PC-3 (cell line): Measurements from ENCODE around the gene NFAM1. TPM values are rescaled to one million over a fixed set of nuclear protein-coding genes. Genes with fewer than 3 reads are reported as not detected.
A peak's percentile ranks its signal among the peaks of the same experiment; 100 is the strongest.

Source experiments
- ATAC-seq: fragments of 200-7000 bp; cut with Tn5 transposase; 2 replicates; pipeline ENCODE4 v1.9.1; 2020; ENCODE audit warnings: mild to moderate bottlenecking, moderate library complexity
- BruUV-seq: library from RNA; stranded (reverse); fragments of 400-500 nt; replicated peaks from 2 replicates; lab custom pipeline; 2021; lab: Mats Ljungman, UMichigan
- CTCF ChIA-PET: fragments of 300-600 bp; sonication (Branson Sonifier 250); formaldehyde crosslinking; loops from one replicate; lab custom pipeline; 2022; ENCODE audit warnings: antibody characterized with exemption; lab: Charles Lee
- POLR2A ChIA-PET: fragments of 300-600 bp; sonication (Branson Sonifier 250); formaldehyde crosslinking; loops from one replicate; lab custom pipeline; 2022; ENCODE audit warnings: antibody characterized with exemption; ENCODE audit not compliant: unreplicated experiment; lab: Charles Lee
- DNase-seq: peaks from one replicate; pipeline ENCODE4 v3.0.0-alpha.2; 2015
- H2AFZ ChIP-seq: fragments of 300-600 bp; sonication (generic); 2 replicates; pipeline ENCODE4 v1.6.0; 2016; ENCODE audit warnings: antibody characterized with exemption, low read length
- H3F3A ChIP-seq: fragments of 300-600 bp; sonication (generic); one replicate; pipeline ENCODE4 v1.6.0; 2017; ENCODE audit warnings: antibody characterized with exemption, low read length, control low read depth, mild to moderate bottlenecking; ENCODE audit not compliant: unreplicated experiment
- H3K27ac ChIP-seq: fragments of 300-600 bp; sonication (generic); 2 replicates; pipeline ENCODE4 v1.5.1; 2016; ENCODE audit warnings: mild to moderate bottlenecking, low read length
- H3K27me3 ChIP-seq: fragments of 300-600 bp; sonication (generic); 2 replicates; pipeline ENCODE4 v1.6.1; 2016; ENCODE audit warnings: low read length, mixed read lengths
- H3K36me3 ChIP-seq: fragments of 300-600 bp; sonication (generic); 2 replicates; pipeline ENCODE4 v1.6.1; 2016; ENCODE audit warnings: low read depth, mixed run types, low read length, mixed read lengths
- H3K4me1 ChIP-seq: fragments of 300-600 bp; sonication (generic); 2 replicates; pipeline ENCODE4 v1.5.1; 2016; ENCODE audit warnings: low read length; ENCODE audit not compliant: insufficient read depth
- H3K4me2 ChIP-seq: fragments of 300-600 bp; sonication (generic); 2 replicates; pipeline ENCODE4 v1.6.0; 2016; ENCODE audit warnings: low read length
- H3K4me3 ChIP-seq: fragments of 300-600 bp; sonication (generic); 2 replicates; pipeline ENCODE4 v1.5.1; 2016; ENCODE audit warnings: mild to moderate bottlenecking, low read length, mixed read lengths
- H3K79me2 ChIP-seq: fragments of 300-600 bp; sonication (generic); 2 replicates; pipeline ENCODE4 v1.6.1; 2017; ENCODE audit warnings: low read length, mixed read lengths
- H3K9ac ChIP-seq: fragments of 300-600 bp; sonication (generic); 2 replicates; pipeline ENCODE4 v1.6.0; 2016; ENCODE audit warnings: mild to moderate bottlenecking, low read length
- H3K9me2 ChIP-seq: fragments of 300-600 bp; sonication (generic); replicated peaks from 2 replicates; pipeline ENCODE4 v1.6.1; 2016; ENCODE audit warnings: mixed run types, low read length, mixed read lengths
- H3K9me3 ChIP-seq: fragments of 300-600 bp; sonication (generic); 2 replicates; pipeline ENCODE4 v1.6.1; 2016; ENCODE audit warnings: low read length, mixed read lengths
- H4K20me1 ChIP-seq: fragments of 300-600 bp; sonication (generic); 2 replicates; pipeline ENCODE4 v1.6.1; 2016; ENCODE audit warnings: low read length, mixed read lengths
- EZH2 ChIP-seq: fragments of 300-600 bp; sonication (generic); IDR thresholded peaks from one replicate; pipeline ENCODE4 v1.6.1; 2017; ENCODE audit warnings: antibody characterized with exemption, mild to moderate bottlenecking, low read length; ENCODE audit not compliant: unreplicated experiment
- EZH2phosphoT487 ChIP-seq: fragments of 300-600 bp; sonication (generic); IDR thresholded peaks from 2 replicates; pipeline ENCODE4 v1.6.1; 2018; ENCODE audit warnings: mild to moderate bottlenecking, antibody characterized with exemption, low read length, borderline replicate concordance
- intact Hi-C: fragments of 100-400 bp; cut with micrococcal nuclease; formaldehyde crosslinking; loops from 2 replicates; pipeline ENCODE4 v1.9.0; 2023
- total RNA-seq: library from RNA; depleted of rRNA; stranded (reverse); fragments of >200 nt; gene quantifications from 2 replicates; pipeline ENCODE4 v1.2.3, GENCODE V29; 2014
- TF ChIP-seq, protein P1 (sequence below): fragments of 300-600 bp; sonication (generic); conservative IDR thresholded peaks from 2 replicates; pipeline ENCODE4 v1.5.1; 2017; ENCODE audit warnings: antibody characterized with exemption, low read depth, mild to moderate bottlenecking, low read length

The NFAM1 gene
- total RNA-seq, 1 experiment from 2014 or later: 0.11 TPM

DNA sequence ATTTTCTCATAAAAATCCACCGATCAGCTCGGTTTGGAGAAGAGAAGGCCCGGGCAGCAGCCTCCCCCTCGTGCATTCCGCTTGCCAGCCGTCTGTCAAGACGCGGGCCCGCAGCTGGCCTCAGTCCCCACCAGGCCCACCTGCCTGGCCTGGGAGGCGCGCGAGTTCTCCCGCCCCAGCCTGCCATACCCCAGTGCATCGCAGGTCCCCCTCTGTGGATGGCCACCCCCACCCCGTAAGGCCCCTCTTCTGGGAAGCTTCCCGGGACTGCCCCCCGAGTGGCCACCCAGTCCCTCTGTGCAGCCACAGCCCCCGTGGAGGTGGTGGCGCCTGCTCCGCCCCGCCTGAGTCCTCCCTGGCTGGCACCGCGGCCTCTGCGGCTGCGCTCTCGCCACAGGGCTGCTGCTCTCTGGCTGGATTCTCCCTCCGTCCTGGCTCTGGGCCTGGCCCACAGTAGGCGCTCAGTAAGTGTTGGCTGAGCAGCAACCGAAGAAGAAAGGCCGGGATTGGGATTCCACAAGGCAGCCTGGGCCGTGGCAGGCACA, 87.8 kb downstream of the NFAM1 start:
- H3K9me2 ChIP-seq: no peaks in the 10 kb centered on the region
- ATAC-seq: peak; percentile 84
- no peaks in the 10 kb centered on the region for H3F3A ChIP-seq
- H3K4me1 ChIP-seq: peaks cover 3% of the 10 kb centered on the region; the same call in 1 of the 2 replicates
- no peak overlapping the region for H3K9ac ChIP-seq
- H3K4me3 ChIP-seq: peak overlapping the region; percentile 38
- H3K27me3 ChIP-seq: no peaks in the 10 kb centered on the region
- no TSS peak for BruUV-seq
- H3K79me2 ChIP-seq: no peaks in the 10 kb centered on the region
- DNase-seq: no peak
- no peaks in the 10 kb centered on the region for H3K36me3 ChIP-seq
- ChIA-PET CTCF (no interaction called here), POLR2A (no interaction called here)
- H4K20me1 ChIP-seq: no peaks in the 10 kb centered on the region
- intact Hi-C loops: no loop called here
- no peaks in the 10 kb centered on the region for H3K9me3 ChIP-seq
- H2AFZ ChIP-seq: peak overlapping the region; percentile 38; the same call in 1 of the 2 replicates
- H3K27ac ChIP-seq: no peak overlapping the region
- TF ChIP-seq, protein P1, sequence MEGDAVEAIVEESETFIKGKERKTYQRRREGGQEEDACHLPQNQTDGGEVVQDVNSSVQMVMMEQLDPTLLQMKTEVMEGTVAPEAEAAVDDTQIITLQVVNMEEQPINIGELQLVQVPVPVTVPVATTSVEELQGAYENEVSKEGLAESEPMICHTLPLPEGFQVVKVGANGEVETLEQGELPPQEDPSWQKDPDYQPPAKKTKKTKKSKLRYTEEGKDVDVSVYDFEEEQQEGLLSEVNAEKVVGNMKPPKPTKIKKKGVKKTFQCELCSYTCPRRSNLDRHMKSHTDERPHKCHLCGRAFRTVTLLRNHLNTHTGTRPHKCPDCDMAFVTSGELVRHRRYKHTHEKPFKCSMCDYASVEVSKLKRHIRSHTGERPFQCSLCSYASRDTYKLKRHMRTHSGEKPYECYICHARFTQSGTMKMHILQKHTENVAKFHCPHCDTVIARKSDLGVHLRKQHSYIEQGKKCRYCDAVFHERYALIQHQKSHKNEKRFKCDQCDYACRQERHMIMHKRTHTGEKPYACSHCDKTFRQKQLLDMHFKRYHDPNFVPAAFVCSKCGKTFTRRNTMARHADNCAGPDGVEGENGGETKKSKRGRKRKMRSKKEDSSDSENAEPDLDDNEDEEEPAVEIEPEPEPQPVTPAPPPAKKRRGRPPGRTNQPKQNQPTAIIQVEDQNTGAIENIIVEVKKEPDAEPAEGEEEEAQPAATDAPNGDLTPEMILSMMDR: no peak
- TF ChIP-seq EZH2phosphoT487 (no peak), EZH2 (no peak)
- peak overlapping the region; percentile 61 for H3K4me2 ChIP-seq

DNA sequence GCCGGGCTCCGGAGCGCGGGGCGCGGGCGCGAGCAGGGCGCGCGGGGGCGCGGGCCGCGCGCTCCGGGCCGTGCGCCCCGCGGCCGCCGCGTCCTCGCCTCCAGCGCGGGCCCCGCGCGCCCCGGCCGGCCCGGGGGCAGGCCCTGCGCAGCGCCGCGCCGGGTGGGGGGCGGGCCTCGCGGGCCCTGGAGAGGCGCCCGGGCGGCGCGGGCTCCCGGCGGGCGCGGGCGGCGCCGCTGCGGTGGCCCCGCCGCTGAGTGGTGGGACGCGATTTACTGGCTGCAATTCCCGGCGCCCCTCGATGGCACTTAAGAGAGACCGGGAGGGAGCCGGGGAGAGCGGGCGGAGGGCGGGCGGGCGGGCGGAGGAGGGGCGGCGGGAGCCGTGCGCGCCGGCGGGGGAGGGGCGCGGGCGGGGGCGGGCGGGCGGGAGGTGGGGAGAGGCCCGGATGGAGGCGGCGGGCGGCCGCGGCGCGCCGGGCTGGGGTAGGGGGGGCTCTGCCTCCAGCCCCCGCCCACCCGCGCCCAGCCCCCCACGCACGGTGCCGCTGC, 88.6 kb downstream of the NFAM1 start:
- Histone ChIP-seq H3K9me2 (no peaks in the 10 kb centered on the region), H3F3A (no peaks in the 10 kb centered on the region), H3K9ac (no peak overlapping the region), H2AFZ (no peak overlapping the region), H4K20me1 (no peaks in the 10 kb centered on the region), H3K4me3 (no peak overlapping the region), H3K9me3 (no peaks in the 10 kb centered on the region), H3K79me2 (no peaks in the 10 kb centered on the region), H3K36me3 (no peaks in the 10 kb centered on the region), H3K4me1 (peaks cover 3% of the 10 kb centered on the region; the same call in 1 of the 2 replicates), H3K27ac (no peak overlapping the region), H3K27me3 (no peaks in the 10 kb centered on the region), H3K4me2 (no peak overlapping the region)
- POLR2A ChIA-PET: no interaction called here
- no peak for TF ChIP-seq EZH2
- TF ChIP-seq EZH2phosphoT487: no peak
- TF ChIP-seq, protein P1: no peak
- intact Hi-C loops: no loop called here
- no TSS peak for BruUV-seq
- ATAC-seq (peak; percentile 56), DNase-seq (peak; percentile 13)
- CTCF ChIA-PET: no interaction called here

DNA sequence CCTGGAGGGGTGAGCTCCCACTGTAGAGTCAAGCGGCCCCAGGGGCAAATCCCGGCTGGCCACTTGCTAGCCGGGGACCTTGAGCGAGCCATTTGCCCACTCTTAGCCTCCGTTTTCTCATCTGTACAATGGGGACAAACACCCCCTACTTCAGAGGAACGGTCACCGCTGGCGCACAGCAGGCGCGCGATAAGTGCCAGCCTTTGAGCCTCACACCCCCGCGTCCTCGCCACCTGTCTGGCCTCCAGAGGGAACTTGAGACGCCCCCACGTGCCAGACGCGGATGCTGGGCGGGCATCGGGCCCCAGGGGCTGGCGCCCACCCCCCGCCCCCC, 89.1 kb downstream of the NFAM1 start:
- BruUV-seq: no TSS peak
- H3F3A ChIP-seq: no peaks in the 10 kb centered on the region
- TF ChIP-seq, protein P1: no peak
- no peak for TF ChIP-seq EZH2phosphoT487
- no peak for TF ChIP-seq EZH2
- DNase-seq: no peak
- H3K4me2 ChIP-seq: peak overlapping the region; percentile 79
- H3K9ac ChIP-seq: no peak overlapping the region
- no peaks in the 10 kb centered on the region for H3K79me2 ChIP-seq
- peaks cover 3% of the 10 kb centered on the region; the same call in 1 of the 2 replicates for H3K4me1 ChIP-seq
- no peaks in the 10 kb centered on the region for H3K36me3 ChIP-seq
- CTCF ChIA-PET: no interaction called here
- H3K27me3 ChIP-seq: no peaks in the 10 kb centered on the region
- POLR2A ChIA-PET: no interaction called here
- no peaks in the 10 kb centered on the region for H4K20me1 ChIP-seq
- no peaks in the 10 kb centered on the region for H3K9me2 ChIP-seq
- H3K4me3 ChIP-seq: peak overlapping the region; percentile 65
- H3K9me3 ChIP-seq: no peaks in the 10 kb centered on the region
- intact Hi-C loops: no loop called here
- no peak overlapping the region for H2AFZ ChIP-seq
- 0 out of 2 replicates have a peak, but pooled peaks have one; percentile 5 for ATAC-seq
- H3K27ac ChIP-seq: no peak overlapping the region
